ENCODE data around the gene KRTAP19-4.

KRTAP19-4 gene

DNA sequence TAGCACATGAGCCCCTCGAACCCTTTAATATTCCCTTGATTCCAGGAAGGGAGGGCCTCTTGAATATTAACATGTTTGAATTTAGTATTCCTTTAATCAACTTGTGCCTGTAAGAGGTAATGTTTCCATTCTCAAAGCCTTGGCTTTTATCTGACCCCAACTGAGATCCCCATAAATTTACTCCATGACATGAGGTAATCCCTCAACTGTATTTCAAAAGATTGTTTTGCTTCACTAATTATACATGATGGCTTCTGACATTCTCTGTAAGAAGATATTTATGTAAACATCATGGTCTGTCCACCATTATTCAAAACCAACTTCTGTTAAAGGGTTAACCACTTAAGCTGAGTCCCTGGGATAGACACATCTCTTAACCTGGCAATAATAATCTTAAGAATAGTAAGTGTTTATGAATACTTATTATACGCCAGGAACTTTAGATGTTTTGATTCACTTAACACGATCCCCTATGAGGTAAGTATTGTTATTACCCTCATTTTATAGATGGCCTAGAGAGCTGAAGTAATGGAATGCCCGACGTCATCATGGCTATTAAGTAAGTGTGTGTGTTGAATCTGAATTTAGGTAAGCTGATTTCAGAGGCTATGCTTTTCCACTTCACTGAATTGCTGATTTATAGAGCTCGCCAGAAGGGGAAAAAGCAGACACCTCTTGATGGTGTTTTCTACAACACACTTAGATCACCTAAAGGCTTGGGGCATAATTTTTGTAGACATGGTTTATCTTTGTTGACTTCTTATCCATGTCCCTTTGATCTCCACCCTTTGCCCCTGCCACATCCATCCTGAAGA is 27.9 kb downstream of the KRTAP19-4 start:
- Mint-ChIP-seq H3K36me3 (ENCODE audit: insufficient read depth) (no peaks in the 10 kb centered on the region), H3K4me1 (ENCODE audit: low read depth in 2 of 2) (no peaks in the 10 kb centered on the region), H3K27ac (no peak overlapping the region), H3K9me3 (peaks cover 3 to 8% of the 10 kb centered on the region in 2 donors), H3K27me3 (no peaks in the 10 kb centered on the region), H3K4me3 (no peak overlapping the region)
- ATAC-seq (replicated peaks) (no peak), DNase-seq (no peak)

DNA sequence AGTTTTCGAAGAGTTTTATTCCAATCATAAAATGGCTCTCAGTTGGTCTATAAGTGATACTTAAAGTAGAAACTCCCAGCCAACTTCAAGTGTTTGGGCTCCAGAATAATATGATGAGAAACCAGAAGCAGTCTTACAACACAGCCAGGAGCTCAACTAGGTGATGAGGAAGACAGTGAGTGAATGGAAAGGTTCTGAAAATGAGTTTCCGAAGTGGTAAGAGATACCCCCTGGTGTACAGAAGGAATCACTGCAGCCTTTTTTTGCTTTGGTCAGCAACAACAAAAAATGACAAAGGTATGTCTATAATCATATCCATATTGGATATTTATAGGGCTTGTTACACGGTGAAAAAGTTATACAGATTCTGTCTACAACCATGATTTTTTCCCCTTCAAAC is 33.3 kb downstream of the KRTAP19-4 start:
- no peak for ATAC-seq (replicated peaks)
- H3K9me3 Mint-ChIP-seq, result peaks cover 5 to 7% of the 10 kb centered on the region in 2 donors
- H3K4me1 Mint-ChIP-seq (ENCODE audit: low read depth in 2 of 2), result no peaks in the 10 kb centered on the region

DNA sequence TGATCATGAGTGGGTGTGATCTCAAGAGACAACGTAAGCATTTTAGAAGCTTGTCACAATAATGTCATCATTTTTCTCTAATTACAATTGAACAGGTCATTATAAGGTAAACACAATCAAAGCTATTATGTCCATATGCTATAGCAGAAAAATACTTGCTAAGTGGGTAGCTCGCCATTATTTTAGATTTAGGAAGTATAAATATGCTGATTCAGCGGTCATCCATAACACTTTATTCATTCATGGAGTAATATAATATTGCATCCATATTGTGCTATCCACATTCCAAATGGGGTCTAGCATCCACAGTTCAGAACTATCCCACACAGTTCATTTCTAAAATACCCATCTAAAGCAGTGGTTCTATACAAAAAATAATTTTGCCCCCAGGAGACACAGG is 48.5 kb downstream of the KRTAP19-4 start:
- no peak for DNase-seq
- no peaks in the 10 kb centered on the region for H3K36me3 Mint-ChIP-seq (ENCODE audit: insufficient read depth)
- no peak for ATAC-seq (replicated peaks)
- no peaks in the 10 kb centered on the region for H3K4me1 Mint-ChIP-seq (ENCODE audit: low read depth in 2 of 2)
- peaks cover 0 to 5% of the 10 kb centered on the region in 2 donors for H3K9me3 Mint-ChIP-seq
- H3K27me3 Mint-ChIP-seq, result no peaks in the 10 kb centered on the region
- no peak overlapping the region for H3K4me3 Mint-ChIP-seq
- no peak overlapping the region for H3K27ac Mint-ChIP-seq

More for the DNA sequence above, 33.3 kb downstream of the KRTAP19-4 start:
- Mint-ChIP-seq H3K27me3 (no peaks in the 10 kb centered on the region), H3K27ac (no peak overlapping the region), H3K36me3 (ENCODE audit: insufficient read depth) (no peaks in the 10 kb centered on the region), H3K4me3 (no peak overlapping the region)
- DNase-seq, result no peak

DNA sequence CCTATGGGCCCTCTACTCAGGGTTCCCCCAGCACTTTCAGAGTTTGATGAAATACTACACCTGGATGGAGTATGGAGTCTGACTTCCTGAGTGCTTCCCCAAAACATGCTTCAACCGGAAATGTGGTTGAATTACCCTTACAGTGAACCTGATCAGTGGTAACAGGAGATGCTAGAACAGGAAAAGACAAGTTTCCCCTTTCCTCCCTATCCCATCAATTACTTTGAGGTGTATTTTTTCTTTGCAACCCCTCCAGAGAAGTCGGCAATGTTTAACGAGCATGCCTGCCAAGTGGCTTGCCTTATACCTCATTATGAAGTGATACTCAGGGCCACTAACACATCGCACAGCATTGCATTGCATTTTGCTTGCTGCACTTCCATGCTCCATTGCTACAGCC is 49.9 kb downstream of the KRTAP19-4 start:
- DNase-seq, result no peak
- no peaks in the 10 kb centered on the region for H3K27me3 Mint-ChIP-seq
- ATAC-seq (replicated peaks), result no peak
- H3K4me3 Mint-ChIP-seq, result no peak overlapping the region
- no peaks in the 10 kb centered on the region for H3K4me1 Mint-ChIP-seq (ENCODE audit: low read depth in 2 of 2)
- H3K27ac Mint-ChIP-seq, result no peak overlapping the region
- H3K9me3 Mint-ChIP-seq, result peaks cover 0 to 3% of the 10 kb centered on the region in 2 donors
- H3K36me3 Mint-ChIP-seq (ENCODE audit: insufficient read depth), result no peaks in the 10 kb centered on the region
